Thyroid gland (tissue), 4 donors: ENCODE results near the gene AGBL4. TPM values are rescaled to one million over a fixed set of nuclear protein-coding genes. Genes with fewer than 3 reads are reported as not detected.

ENCODE experiments used
- DNase-seq, 2 donors: peaks; one replicate each; pipeline ENCODE4 v3.0.0-alpha.2; 2019
- H3K27ac ChIP-seq, 3 donors: fragments of 200-600 bp; sonication (generic); 1 replicate in 2 of 3; 2 replicates in 1 of 3; pipeline ENCODE4 v1.5.1; 2016 to 2019; ENCODE audit warnings: mild to moderate bottlenecking in 1 of 3, moderate library complexity in 1 of 3
- H3K27me3 ChIP-seq: fragments of 200-600 bp; sonication (generic); one replicate; pipeline ENCODE4 v1.5.1; 2019
- H3K36me3 ChIP-seq, 2 donors: fragments of 200-600 bp; sonication (generic); one replicate each; pipeline ENCODE4 v1.5.1; 2016 to 2019
- H3K4me1 ChIP-seq, 2 donors: fragments of 200-600 bp; sonication (generic); one replicate each; pipeline ENCODE4 v1.5.1; 2017 to 2019
- H3K4me3 ChIP-seq, 3 donors: fragments of 200-600 bp; sonication (generic); replicated peaks in 1 of 3; 1 replicate in 2 of 3; 2 replicates in 1 of 3; pipeline ENCODE4 v1.5.1; 2016; ENCODE audit warnings: mild to moderate bottlenecking in 1 of 3
- H3K9me3 ChIP-seq: fragments of 200-600 bp; sonication (generic); one replicate; pipeline ENCODE4 v1.5.1; 2017
- POLR2A ChIP-seq, 2 donors: fragments of 450-650 bp; IDR thresholded peaks; one replicate each; pipeline ENCODE4 v1.6.1; 2017; ENCODE audit warnings: antibody characterized with exemption in 2 of 2, mild to moderate bottlenecking in 2 of 2, moderate library complexity in 1 of 2
- WGBS, 2 donors: methylation state at CpG; one replicate each; pipeline ENCODE4 v1.1.5; 2017; 5-methylcytosine and 5-hydroxymethylcytosine counted together
- intact Hi-C: fragments of 100-400 bp; cut with DNase I; formaldehyde crosslinking; loops from one replicate; pipeline ENCODE4 v1.15.1; 2023
- total RNA-seq, 4 donors: library from RNA; depleted of rRNA; stranded (reverse); fragments of >200 nt; gene quantifications; one replicate each; pipeline ENCODE4 v1.2.3, GENCODE V29; 2016
- TF ChIP-seq, protein P1 (sequence below), 6 experiments: fragments of 200-600 bp in 3 of 6; fragments of 450-650 bp in 3 of 6; sonication (generic) in 3 of 6; IDR thresholded peaks; one replicate each; pipeline ENCODE4 v1.5.1; 2016 to 2019; ENCODE audit warnings: antibody characterized with exemption in 6 of 6, mild to moderate bottlenecking in 2 of 6, inconsistent platforms in 1 of 6, moderate library complexity in 1 of 6

AGBL4 gene
- total RNA-seq, 4 donors from 2014 or later, result 2.1 to 6.0 (median 4.8) TPM

- Histone ChIP-seq H3K4me1 (peaks cover 6 to 9% of the 10 kb centered on the region in 2 donors), H3K9me3 (no peaks in the 10 kb centered on the region), H3K27ac (no peak overlapping the region), H3K4me3 (no peak overlapping the region), H3K36me3 (no peaks in the 10 kb centered on the region), H3K27me3 (no peaks in the 10 kb centered on the region)
- intact Hi-C loops, result no loop called here
- TF ChIP-seq, protein P1, sequence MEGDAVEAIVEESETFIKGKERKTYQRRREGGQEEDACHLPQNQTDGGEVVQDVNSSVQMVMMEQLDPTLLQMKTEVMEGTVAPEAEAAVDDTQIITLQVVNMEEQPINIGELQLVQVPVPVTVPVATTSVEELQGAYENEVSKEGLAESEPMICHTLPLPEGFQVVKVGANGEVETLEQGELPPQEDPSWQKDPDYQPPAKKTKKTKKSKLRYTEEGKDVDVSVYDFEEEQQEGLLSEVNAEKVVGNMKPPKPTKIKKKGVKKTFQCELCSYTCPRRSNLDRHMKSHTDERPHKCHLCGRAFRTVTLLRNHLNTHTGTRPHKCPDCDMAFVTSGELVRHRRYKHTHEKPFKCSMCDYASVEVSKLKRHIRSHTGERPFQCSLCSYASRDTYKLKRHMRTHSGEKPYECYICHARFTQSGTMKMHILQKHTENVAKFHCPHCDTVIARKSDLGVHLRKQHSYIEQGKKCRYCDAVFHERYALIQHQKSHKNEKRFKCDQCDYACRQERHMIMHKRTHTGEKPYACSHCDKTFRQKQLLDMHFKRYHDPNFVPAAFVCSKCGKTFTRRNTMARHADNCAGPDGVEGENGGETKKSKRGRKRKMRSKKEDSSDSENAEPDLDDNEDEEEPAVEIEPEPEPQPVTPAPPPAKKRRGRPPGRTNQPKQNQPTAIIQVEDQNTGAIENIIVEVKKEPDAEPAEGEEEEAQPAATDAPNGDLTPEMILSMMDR (IDR thresholded peaks at IDR 0.05), result no peak
- no peak for TF ChIP-seq POLR2A (IDR thresholded peaks at IDR 0.05)
- no peak for DNase-seq
- 42 to 50% methylated on average over 1 of the region's 1 CpG for WGBS, 2 donors
These were observed 1431.4 kb downstream of the AGBL4 start for GRCh38 chr1:48592330-48592729.

DNA sequence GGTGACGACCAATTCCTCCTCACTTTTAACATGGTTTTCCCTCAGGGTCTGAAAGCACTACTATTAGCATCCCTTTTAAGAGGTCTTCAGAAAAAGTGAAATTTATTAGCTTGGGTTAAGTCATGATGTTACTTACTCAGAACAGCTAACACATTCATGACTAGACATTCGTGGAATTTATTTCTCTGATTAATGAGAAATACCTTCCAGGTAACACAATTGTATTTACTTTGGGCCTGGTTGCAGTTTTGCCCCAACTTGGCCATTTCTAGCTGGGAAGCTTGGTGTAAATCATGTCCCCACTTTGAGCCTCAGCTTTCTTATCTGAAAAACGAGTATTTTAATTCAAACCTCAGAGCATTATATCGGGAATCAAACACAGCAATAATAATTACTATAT lies 1432.6 kb downstream of the AGBL4 start:
- Histone ChIP-seq H3K9me3 (no peaks in the 10 kb centered on the region), H3K27me3 (no peaks in the 10 kb centered on the region), H3K4me3 (no peak overlapping the region), H3K27ac (no peak overlapping the region), H3K4me1 (peaks cover 4 to 7% of the 10 kb centered on the region in 2 donors), H3K36me3 (no peaks in the 10 kb centered on the region)
- no peak for DNase-seq
- intact Hi-C loops, result no loop called here
- WGBS, 2 donors, result 90 to 91% methylated on average over 4 of the region's 4 CpGs
- TF ChIP-seq POLR2A (IDR thresholded peaks at IDR 0.05), result no peak
- TF ChIP-seq, protein P1 (IDR thresholded peaks at IDR 0.05), result no peak

- TF ChIP-seq POLR2A (IDR thresholded peaks at IDR 0.05), result no peak
- TF ChIP-seq, protein P1 (IDR thresholded peaks at IDR 0.05), result no peak
- intact Hi-C loops, result no loop called here
- H3K4me3 ChIP-seq, result no peak overlapping the region
These were observed 1435.7 kb downstream of the AGBL4 start for GRCh38 chr1:48588061-48588460.

DNA sequence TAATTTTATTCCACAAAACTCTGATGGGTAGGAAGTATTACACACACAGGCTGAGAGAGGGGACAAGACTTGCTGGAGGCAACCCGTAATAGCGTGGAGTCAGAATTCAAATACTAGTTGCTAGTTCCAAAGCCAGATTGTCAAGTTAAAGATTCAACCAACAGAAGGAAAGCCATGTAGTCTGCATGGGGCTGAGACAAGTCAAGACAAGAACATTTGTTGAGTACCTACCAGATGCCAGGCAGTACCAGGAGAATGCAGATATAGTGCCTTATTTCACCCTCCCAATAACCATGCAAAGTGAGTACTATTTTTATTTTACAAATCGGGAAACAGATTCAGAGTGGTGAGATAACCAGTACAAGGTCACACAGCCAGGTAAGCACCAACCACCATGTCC lies 1441.3 kb downstream of the AGBL4 start:
- WGBS, 2 donors, result 96 to 97% methylated on average over 3 of the region's 3 CpGs
- Histone ChIP-seq H3K27me3 (no peaks in the 10 kb centered on the region), H3K4me3 (no peak overlapping the region), H3K9me3 (no peaks in the 10 kb centered on the region), H3K4me1 (no peaks in the 10 kb centered on the region), H3K36me3 (no peaks in the 10 kb centered on the region), H3K27ac (no peak overlapping the region)
- TF ChIP-seq, protein P1 (IDR thresholded peaks at IDR 0.05), result no peak
- TF ChIP-seq POLR2A (IDR thresholded peaks at IDR 0.05), result no peak
- intact Hi-C loops, result no loop called here
- no peak for DNase-seq

More at GRCh38 chr1:48588061-48588460, 1435.7 kb downstream of the AGBL4 start:
- Histone ChIP-seq H3K27ac (no peak overlapping the region), H3K36me3 (no peaks in the 10 kb centered on the region), H3K9me3 (no peaks in the 10 kb centered on the region), H3K27me3 (no peaks in the 10 kb centered on the region), H3K4me1 (no peaks in the 10 kb centered on the region)
- DNase-seq, result no peak

GRCh38 chr1:48581270-48581669 lies 1442.5 kb downstream of the AGBL4 start:
- intact Hi-C loops, result no loop called here
- no peak overlapping the region for H3K4me3 ChIP-seq
- TF ChIP-seq, protein P1 (IDR thresholded peaks at IDR 0.05), result no peak
- TF ChIP-seq POLR2A (IDR thresholded peaks at IDR 0.05), result no peak
- H3K9me3 ChIP-seq, result no peaks in the 10 kb centered on the region
- DNase-seq, result no peak
- no peak overlapping the region for H3K27ac ChIP-seq
- H3K4me1 ChIP-seq, result no peaks in the 10 kb centered on the region
- H3K36me3 ChIP-seq, result no peaks in the 10 kb centered on the region
- WGBS, 2 donors, result 42 to 60% methylated on average over 2 of the region's 2 CpGs
- no peaks in the 10 kb centered on the region for H3K27me3 ChIP-seq
